Measurements from ENCODE around the gene DEFB129.
"Not testable (repeated sequence)": the region's sequence is repeated elsewhere in the genome, so short reads cannot be mapped to it uniquely, and the experiment has no call there.

The DEFB129 gene

GRCh38 chr20:226958-227357 lies at the start of gene DEFB129:
Gene DEFB129, plus strand, starts transcription at chr20:227258. Its CDS starts 31 bp downstream, at chr20:227289.
- no peak within 1 kb of the TSS for H3K4me3 ChIP-seq (ENCODE audit: control insufficient read depth, low read depth, low read length)
- no peak for DNase-seq (ENCODE audit: low read depth)
- no peak for TF ChIP-seq CTCF (IDR thresholded peaks at IDR 0.05; ENCODE audit: control insufficient read depth, insufficient read depth, low read depth, low read length, missing control alignments)

- no peak for DNase-seq (ENCODE audit: low read depth)
- H3K4me3 ChIP-seq (ENCODE audit: control insufficient read depth, low read depth, low read length): no peak overlapping the region
- no peak for TF ChIP-seq CTCF (IDR thresholded peaks at IDR 0.05; ENCODE audit: control insufficient read depth, insufficient read depth, low read depth, low read length, missing control alignments)
Measured at GRCh38 chr20:184288-184687, 42.8 kb upstream of the DEFB129 start.

GRCh38 chr20:187733-188132 lies 39.3 kb upstream of the DEFB129 start:
- DNase-seq (ENCODE audit: low read depth): no peak
- H3K4me3 ChIP-seq (ENCODE audit: control insufficient read depth, low read depth, low read length): no peak overlapping the region
- no peak for TF ChIP-seq CTCF (IDR thresholded peaks at IDR 0.05; ENCODE audit: control insufficient read depth, insufficient read depth, low read depth, low read length, missing control alignments)

- no peak for TF ChIP-seq CTCF (IDR thresholded peaks at IDR 0.05; ENCODE audit: control insufficient read depth, insufficient read depth, low read depth, low read length, missing control alignments)
- DNase-seq (ENCODE audit: low read depth): no peak
- H3K4me3 ChIP-seq (ENCODE audit: control insufficient read depth, low read depth, low read length): no peak within 1 kb of the TSS
Measured at GRCh38 chr20:189611-190010, 37.4 kb upstream of the DEFB129 start, which contains the start of gene DEFB128. Gene DEFB128, minus strand, starts transcription at chr20:189711. Its CDS starts 88 bp downstream, at chr20:189623.

GRCh38 chr20:198225-198624 lies 28.8 kb upstream of the DEFB129 start:
- TF ChIP-seq CTCF (IDR thresholded peaks at IDR 0.05; ENCODE audit: control insufficient read depth, insufficient read depth, low read depth, low read length, missing control alignments): no peak
- no peak overlapping the region for H3K4me3 ChIP-seq (ENCODE audit: control insufficient read depth, low read depth, low read length)
- DNase-seq (ENCODE audit: low read depth): no peak

GRCh38 chr20:199996-200395 lies 27.1 kb upstream of the DEFB129 start:
- DNase-seq (ENCODE audit: low read depth): no peak
- TF ChIP-seq CTCF (IDR thresholded peaks at IDR 0.05; ENCODE audit: control insufficient read depth, insufficient read depth, low read depth, low read length, missing control alignments): no peak
- H3K4me3 ChIP-seq (ENCODE audit: control insufficient read depth, low read depth, low read length): no peak overlapping the region

- H3K4me3 ChIP-seq (ENCODE audit: control insufficient read depth, low read depth, low read length); DNase-seq (ENCODE audit: low read depth): not testable (repeated sequence)
Measured at GRCh38 chr20:203630-204029, 23.4 kb upstream of the DEFB129 start.
